ENCODE data around the gene PRR29. TPM values are rescaled to one million over a fixed set of nuclear protein-coding genes. Genes with fewer than 3 reads are reported as not detected.

PRR29 gene
- total RNA-seq, 4 donors from 2014 or later, result 1.7 to 5.6 (median 4.2) TPM

DNA sequence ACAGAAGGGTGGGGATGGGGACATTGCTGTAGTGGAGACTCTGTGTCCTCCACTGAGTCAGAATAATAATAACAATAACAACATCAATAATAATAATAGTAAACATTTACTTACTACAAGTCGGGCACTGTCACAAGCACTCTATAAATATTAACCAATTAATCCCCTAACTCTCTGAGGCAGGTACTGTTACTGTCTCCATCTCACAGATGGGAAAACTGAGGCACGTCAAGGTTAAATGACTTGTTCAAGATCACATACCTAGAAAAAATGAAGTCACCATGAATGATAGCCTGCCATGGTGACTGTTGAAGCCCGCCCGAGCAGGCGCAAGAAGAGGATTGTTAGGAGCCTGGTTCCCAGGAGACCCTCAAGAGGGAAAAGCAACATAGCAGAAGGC lies 10.2 kb downstream of the PRR29 start:
- peak overlapping the region in 1 of 3 donors; percentile 10 for H3K27ac ChIP-seq
- intact Hi-C loops (cut with DNase I), result no loop called here
- no peak for DNase-seq

DNA sequence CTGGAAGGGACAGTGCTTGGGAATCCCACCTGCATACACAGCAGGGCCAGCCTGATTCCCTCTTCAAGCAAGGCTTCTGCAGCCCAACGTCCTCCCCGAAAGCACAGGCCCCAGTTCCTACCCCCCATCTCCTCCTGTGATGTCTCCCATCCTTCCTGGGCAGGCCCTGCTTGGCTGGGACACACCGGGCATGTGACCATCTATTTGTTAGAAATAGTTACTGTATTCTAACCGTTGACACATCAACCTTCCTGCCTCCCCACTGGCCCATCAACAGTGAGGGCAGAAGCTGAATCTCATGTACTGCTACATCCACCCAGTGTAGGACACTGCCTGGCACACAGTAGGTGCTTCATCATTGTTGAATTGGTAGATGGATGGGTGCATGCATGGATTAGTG lies 10.7 kb downstream of the PRR29 start:
- no peak for DNase-seq
- Histone ChIP-seq H3K27me3 (no peaks in the 10 kb centered on the region), H3K9me3 (no peaks in the 10 kb centered on the region), H3K27ac (no peak overlapping the region), H3K36me3 (no peaks in the 10 kb centered on the region), H3K4me1 (peaks cover 17 to 43% of the 10 kb centered on the region in 2 donors), H3K4me3 (replicated peaks in 1 of 3) (no peak overlapping the region)
- WGBS, 2 donors, result 65 to 70% methylated on average over 4 of the region's 4 CpGs
- intact Hi-C loops (cut with DNase I), result no loop called here
- TF ChIP-seq CTCF (IDR thresholded peaks at IDR 0.05) (no peak), POLR2A (IDR thresholded peaks at IDR 0.05) (no peak)

More for the DNA sequence above, 10.2 kb downstream of the PRR29 start:
- H3K27me3 ChIP-seq, result no peaks in the 10 kb centered on the region
- no peak overlapping the region for H3K4me3 ChIP-seq (replicated peaks in 1 of 3)
- H3K9me3 ChIP-seq, result no peaks in the 10 kb centered on the region
- TF ChIP-seq CTCF (IDR thresholded peaks at IDR 0.05), result no peak
- no peak for TF ChIP-seq POLR2A (IDR thresholded peaks at IDR 0.05)
- H3K4me1 ChIP-seq, result peaks cover 17 to 43% of the 10 kb centered on the region in 2 donors
- 83 to 87% methylated on average over 5 of the region's 5 CpGs for WGBS, 2 donors
- no peaks in the 10 kb centered on the region for H3K36me3 ChIP-seq

- intact Hi-C loops (cut with DNase I), result no loop called here
- TF ChIP-seq POLR2A (IDR thresholded peaks at IDR 0.05) (no peak), CTCF (IDR thresholded peaks at IDR 0.05) (no peak)
- Histone ChIP-seq H3K9me3 (no peaks in the 10 kb centered on the region), H3K27ac (no peak overlapping the region), H3K4me1 (peaks cover 17 to 41% of the 10 kb centered on the region in 2 donors), H3K36me3 (no peaks in the 10 kb centered on the region), H3K27me3 (no peaks in the 10 kb centered on the region), H3K4me3 (replicated peaks in 1 of 3) (no peak overlapping the region)
- 65 to 73% methylated on average over 8 of the region's 8 CpGs for WGBS, 2 donors
- no peak for DNase-seq
Observed at GRCh38 chr17:64009571-64010402, 11.6 kb downstream of the PRR29 start.

GRCh38 chr17:64015447-64015846 lies 17.3 kb downstream of the PRR29 start:
- intact Hi-C loops (cut with DNase I), result no loop called here
- peaks cover 0 to 4% of the 10 kb centered on the region in 2 donors for H3K4me1 ChIP-seq
- peak overlapping the region in 2 of 3 donors; percentile 31 to 47 for H3K27ac ChIP-seq
- H3K27me3 ChIP-seq, result no peaks in the 10 kb centered on the region
- TF ChIP-seq CTCF (IDR thresholded peaks at IDR 0.05) (no peak), POLR2A (IDR thresholded peaks at IDR 0.05) (no peak)
- no peaks in the 10 kb centered on the region for H3K36me3 ChIP-seq
- H3K4me3 ChIP-seq (replicated peaks in 1 of 3), result no peak overlapping the region
- no peaks in the 10 kb centered on the region for H3K9me3 ChIP-seq
- no peak for DNase-seq
- WGBS, 2 donors, result 89 to 91% methylated on average over 6 of the region's 6 CpGs

GRCh38 chr17:64016231-64016784 lies 18.2 kb downstream of the PRR29 start:
- Histone ChIP-seq H3K27me3 (no peaks in the 10 kb centered on the region), H3K36me3 (no peaks in the 10 kb centered on the region), H3K9me3 (no peaks in the 10 kb centered on the region), H3K4me3 (replicated peaks in 1 of 3) (no peak overlapping the region), H3K27ac (peak overlapping the region in 2 of 3 donors; percentile 31 to 47), H3K4me1 (peaks cover 0 to 4% of the 10 kb centered on the region in 2 donors)
- DNase-seq, result no peak
- intact Hi-C loops (cut with DNase I), result no loop called here
- no peak for TF ChIP-seq POLR2A (IDR thresholded peaks at IDR 0.05)
- peak in 1 of 6 experiments; percentile 20 for TF ChIP-seq CTCF (IDR thresholded peaks at IDR 0.05)
- WGBS, 2 donors, result 73 to 75% methylated on average over 5 of the region's 5 CpGs
